Fibroblast of lung (primary cell): Measurements from ENCODE around the gene VPS29. TPM values are rescaled to one million over a fixed set of nuclear protein-coding genes. Genes with fewer than 3 reads are reported as not detected.
"Not testable (repeated sequence)": the region's sequence is repeated elsewhere in the genome, so short reads cannot be mapped to it uniquely, and the experiment has no call there.

ENCODE experiments used
- DNase-seq, 2 donors: peaks; one replicate each; pipeline versions ENCODE4 v3.0.0 to v3.0.0-alpha.2; 2010; ENCODE audit warnings: low read depth in 2 of 2
- H2AFZ ChIP-seq: 2 replicates; pipeline ENCODE4 v1.5.1; 2012; ENCODE audit warnings: low read length, control low read depth, inconsistent platforms
- H3K27ac ChIP-seq: 2 replicates; pipeline ENCODE4 v1.5.1; 2011; ENCODE audit warnings: low read length, control low read depth; ENCODE audit not compliant: insufficient read depth
- H3K27me3 ChIP-seq: 2 replicates; pipeline ENCODE4 v1.5.1; 2011; ENCODE audit warnings: mild to moderate bottlenecking, low read length; ENCODE audit not compliant: control insufficient read depth, insufficient read depth
- H3K36me3 ChIP-seq: 2 replicates; pipeline ENCODE4 v1.5.1; 2011; ENCODE audit warnings: low read length; ENCODE audit not compliant: control insufficient read depth, insufficient read depth
- H3K4me1 ChIP-seq: 2 replicates; pipeline ENCODE4 v1.5.1; 2011; ENCODE audit warnings: low read length; ENCODE audit not compliant: control insufficient read depth, insufficient read depth; ENCODE audit errors: extremely low read depth
- H3K4me2 ChIP-seq: 2 replicates; pipeline ENCODE4 v1.5.1; 2011; ENCODE audit warnings: low read length, control low read depth; ENCODE audit not compliant: insufficient read depth; ENCODE audit errors: extremely low read depth
- H3K4me3 ChIP-seq, 4 experiments: fragments of 200-600 bp in 1 of 4; sonication (generic) in 1 of 4; replicated peaks in 1 of 4; 2 replicates each; pipeline ENCODE4 v1.5.1; 2011 to 2016; ENCODE audit warnings: low read length in 4 of 4, low read depth in 3 of 4, mild to moderate bottlenecking in 3 of 4, control low read depth in 2 of 4, inconsistent platforms in 1 of 4, mixed read lengths in 1 of 4; ENCODE audit not compliant: insufficient read depth in 1 of 4; ENCODE audit errors: control extremely low read depth in 1 of 4
- H3K79me2 ChIP-seq: 2 replicates; pipeline ENCODE4 v1.5.1; 2012; ENCODE audit warnings: mild to moderate bottlenecking, low read length, inconsistent platforms; ENCODE audit not compliant: control insufficient read depth, insufficient read depth
- H3K9ac ChIP-seq: 2 replicates; pipeline ENCODE4 v1.5.1; 2011; ENCODE audit warnings: mild to moderate bottlenecking, low read length, control low read depth; ENCODE audit not compliant: insufficient read depth
- H3K9me3 ChIP-seq: 2 replicates; pipeline ENCODE4 v1.5.1; 2012; ENCODE audit warnings: low read depth, low read length; ENCODE audit not compliant: control insufficient read depth, insufficient read depth
- H4K20me1 ChIP-seq: 2 replicates; pipeline ENCODE4 v1.5.1; 2011; ENCODE audit warnings: low read length; ENCODE audit not compliant: control insufficient read depth, insufficient read depth; ENCODE audit errors: extremely low read depth
- CTCF ChIP-seq, 2 donors: IDR thresholded peaks in 1 of 2; conservative IDR thresholded peaks in 1 of 2; 1 replicate in 1 of 2; 2 replicates in 1 of 2; pipeline ENCODE4 v1.5.1; 2011 to 2012; ENCODE audit warnings: low read length in 2 of 2, control low read depth in 1 of 2, inconsistent platforms in 1 of 2, low read depth in 1 of 2, mild to moderate bottlenecking in 1 of 2
- EZH2 ChIP-seq: IDR thresholded peaks from 2 replicates; pipeline ENCODE4 v1.5.1; 2012; ENCODE audit warnings: low read length, control low read depth, mild to moderate bottlenecking; ENCODE audit errors: missing control alignments
- polyA plus RNA-seq, 2 donors: library from polyadenylated mRNA; depleted of rRNA in 1 of 2; stranded (reverse) in 1 of 2; unstranded in 1 of 2; fragments of >200 nt; gene quantifications; 2 replicates each; pipeline ENCODE4 v1.2.1, GENCODE V29; 2011 to 2012; ENCODE audit warnings: missing spikeins in 1 of 2
- total RNA-seq: library from RNA; depleted of rRNA; stranded (reverse); fragments of >200 nt; gene quantifications from 2 replicates; pipeline ENCODE4 v1.2.1, GENCODE V29; 2014

Gene VPS29
- total and polyA plus RNA-seq, 2 donors (not counting 1 experiment from before 2014, with no cell fraction given), result 52.2 to 210 TPM

- no peak for TF ChIP-seq CTCF (conservative IDR thresholded peaks at IDR 0.05 in 1 of 2, IDR thresholded peaks at IDR 0.05 in 1 of 2; ENCODE audit: low read depth in 1 of 2, low read length in 2 of 2)
- TF ChIP-seq EZH2, result no peak
- H3K79me2 ChIP-seq, result no peaks in the 10 kb centered on the region
- H4K20me1 ChIP-seq, result no peaks in the 10 kb centered on the region
- H3K9me3 ChIP-seq, result no peaks in the 10 kb centered on the region
- H3K4me3 ChIP-seq, result no peak overlapping the region
- H3K4me1 ChIP-seq, result peaks cover 15% of the 10 kb centered on the region
- no peak overlapping the region for H3K27ac ChIP-seq
- no peaks in the 10 kb centered on the region for H3K27me3 ChIP-seq
- no peak for DNase-seq
- no peak overlapping the region for H3K9ac ChIP-seq
- no peak overlapping the region for H3K4me2 ChIP-seq
- no peaks in the 10 kb centered on the region for H3K36me3 ChIP-seq
- no peak overlapping the region for H2AFZ ChIP-seq
Measured at GRCh38 chr12:110530511-110530910, 28.6 kb upstream of the VPS29 start.

GRCh38 chr12:110528277-110528839 is 26.4 kb upstream of the VPS29 start:
- TF ChIP-seq EZH2 (no peak), CTCF (conservative IDR thresholded peaks at IDR 0.05 in 1 of 2, IDR thresholded peaks at IDR 0.05 in 1 of 2; ENCODE audit: low read depth in 1 of 2, low read length in 2 of 2) (no peak)
- no peaks in the 10 kb centered on the region for H3K79me2 ChIP-seq
- H3K9ac ChIP-seq, result no peak overlapping the region
- H4K20me1 ChIP-seq, result no peaks in the 10 kb centered on the region
- H2AFZ ChIP-seq, result no peak overlapping the region
- peaks cover 12% of the 10 kb centered on the region for H3K4me1 ChIP-seq
- no peak overlapping the region for H3K4me2 ChIP-seq
- no peaks in the 10 kb centered on the region for H3K9me3 ChIP-seq
- H3K27ac ChIP-seq, result no peak overlapping the region
- no peak overlapping the region for H3K4me3 ChIP-seq
- no peaks in the 10 kb centered on the region for H3K36me3 ChIP-seq
- no peak for DNase-seq
- H3K27me3 ChIP-seq, result no peaks in the 10 kb centered on the region

GRCh38 chr12:110520876-110521712 is 19.2 kb upstream of the VPS29 start:
- not testable (repeated sequence) for DNase-seq, H2AFZ ChIP-seq, H3K9me3 ChIP-seq, H3K27ac ChIP-seq, H4K20me1 ChIP-seq, H3K4me1 ChIP-seq, H3K36me3 ChIP-seq, H3K79me2 ChIP-seq, H3K27me3 ChIP-seq, H3K9ac ChIP-seq, H3K4me3 ChIP-seq, H3K4me2 ChIP-seq

GRCh38 chr12:110518014-110518413 is 16.1 kb upstream of the VPS29 start:
- H3K9ac ChIP-seq, H2AFZ ChIP-seq: not testable (repeated sequence)

More at GRCh38 chr12:110518014-110518413, 16.1 kb upstream of the VPS29 start:
- not testable (repeated sequence) for H3K4me1 ChIP-seq, H3K27me3 ChIP-seq, H4K20me1 ChIP-seq, H3K9me3 ChIP-seq, H3K4me2 ChIP-seq, DNase-seq, H3K36me3 ChIP-seq, H3K27ac ChIP-seq, H3K79me2 ChIP-seq, H3K4me3 ChIP-seq
